HTERT RPE-1 (cell line): ENCODE results near the gene OSBP2.
"Not testable (repeated sequence)": the region's sequence is repeated elsewhere in the genome, so short reads cannot be mapped to it uniquely, and the experiment has no call there.

ENCODE experiments used
- in situ Hi-C: fragments of 300-500 bp; cut with MboI; formaldehyde crosslinking; loops from 4 replicates; pipeline ENCODE4 v1.14.3; 2020; ENCODE audit warnings: low sequenced_read_pairs

OSBP2 gene

GRCh38 chr22:30694640-30695350 lies at the start of gene OSBP2:
TSS of gene OSBP2 (plus strand) at chr22:30694874. CDS start at chr22:30694910, 36 bp downstream.
- in situ Hi-C loops = no loop called here

GRCh38 chr22:30646518-30647160 lies 48.0 kb upstream of the OSBP2 start:
- in situ Hi-C loops = no loop called here

- in situ Hi-C loops = no loop called here
Observed at GRCh38 chr22:30647536-30647935, 47.1 kb upstream of the OSBP2 start.

GRCh38 chr22:30648825-30649224 lies 45.8 kb upstream of the OSBP2 start:
- in situ Hi-C loops = no loop called here

- in situ Hi-C loops = no loop called here
Observed at GRCh38 chr22:30649430-30650007, 45.2 kb upstream of the OSBP2 start.

- in situ Hi-C loops = no loop called here
Observed at GRCh38 chr22:30650508-30651116, 44.1 kb upstream of the OSBP2 start.

GRCh38 chr22:30652852-30653251 lies 41.8 kb upstream of the OSBP2 start:
- in situ Hi-C loops = no loop called here

GRCh38 chr22:30654361-30654760 lies 40.3 kb upstream of the OSBP2 start:
- in situ Hi-C loops = no loop called here

- in situ Hi-C loops = no loop called here
Observed at GRCh38 chr22:30655532-30655931, 39.1 kb upstream of the OSBP2 start.

GRCh38 chr22:30662040-30662439 lies 32.6 kb upstream of the OSBP2 start:
- in situ Hi-C loops = no loop called here

- in situ Hi-C loops = no loop called here
Observed at GRCh38 chr22:30664798-30665197, 29.9 kb upstream of the OSBP2 start.

GRCh38 chr22:30665266-30665665 lies 29.4 kb upstream of the OSBP2 start:
- in situ Hi-C loops = no loop called here

GRCh38 chr22:30665786-30666185 lies 28.9 kb upstream of the OSBP2 start:
- in situ Hi-C loops = no loop called here

GRCh38 chr22:30667107-30667493 lies 27.6 kb upstream of the OSBP2 start:
- in situ Hi-C loops = no loop called here

- in situ Hi-C loops = no loop called here
Observed at GRCh38 chr22:30667494-30668385, 26.9 kb upstream of the OSBP2 start, which contains the start of gene DUSP18. TSS of gene DUSP18 (minus strand) at chr22:30667875. CDS start at chr22:30664003, 3,872 bp downstream.

GRCh38 chr22:30668386-30668710 lies 26.3 kb upstream of the OSBP2 start:
- in situ Hi-C loops = no loop called here

- in situ Hi-C loops = no loop called here
Observed at GRCh38 chr22:30671071-30671470, 23.6 kb upstream of the OSBP2 start.

GRCh38 chr22:30673136-30673535 lies 21.5 kb upstream of the OSBP2 start:
- in situ Hi-C loops = no loop called here

- in situ Hi-C loops = no loop called here
Observed at GRCh38 chr22:30674482-30674881, 20.2 kb upstream of the OSBP2 start.

GRCh38 chr22:30675436-30675835 lies 19.2 kb upstream of the OSBP2 start:
- in situ Hi-C loops = no loop called here

GRCh38 chr22:30676565-30676964 lies 18.1 kb upstream of the OSBP2 start:
- in situ Hi-C loops = not testable (repeated sequence)
